HTR-8/SVneo (cell line): Measurements from ENCODE around the gene NTNG2.

Source experiments
- DNase-seq: peaks from one replicate; pipeline ENCODE4 v3.0.0; 2011; ENCODE audit warnings: low spot score, mixed read lengths; ENCODE audit not compliant: insufficient read length
- FAIRE-seq: peaks from 2 replicates; lab custom pipeline; 2011; peaks lifted over from hg19 to GRCh38; lab: Jason Lieb, UNC

The NTNG2 gene

GRCh38 chr9:132293145-132293721 is 131.4 kb downstream of the NTNG2 start:
- FAIRE-seq, result no peak
- DNase-seq, result no peak
